ENCODE measurements around the gene DPP8. TPM values are rescaled to one million over a fixed set of nuclear protein-coding genes. Genes with fewer than 3 reads are reported as not detected.
"Not testable (repeated sequence)": the region's sequence is repeated elsewhere in the genome, so short reads cannot be mapped to it uniquely, and the experiment has no call there.

DPP8 gene
- total RNA-seq, 1 donor from 2014 or later, result 52.7 TPM

- no peak for DNase-seq (ENCODE audit: low read depth)
Observed at GRCh38 chr15:65524226-65524625, 6.7 kb upstream of the DPP8 start.

GRCh38 chr15:65521350-65521749, 3.9 kb upstream of the DPP8 start:
- no peak for DNase-seq (ENCODE audit: low read depth)

GRCh38 chr15:65518633-65519285, 1.3 kb upstream of the DPP8 start:
- DNase-seq (ENCODE audit: low read depth), result no peak

GRCh38 chr15:65517866-65518207, 348 bp upstream of the DPP8 start:
- DNase-seq (ENCODE audit: low read depth), result no peak

GRCh38 chr15:65512807-65513416, 4.6 kb downstream of the DPP8 start:
- no peak for DNase-seq (ENCODE audit: low read depth)

GRCh38 chr15:65512189-65512588, 5.3 kb downstream of the DPP8 start:
- no peak for DNase-seq (ENCODE audit: low read depth)

- DNase-seq (ENCODE audit: low read depth), result no peak
Observed at GRCh38 chr15:65509321-65509720, 8.2 kb downstream of the DPP8 start.

- no peak for DNase-seq (ENCODE audit: low read depth)
Observed at GRCh38 chr15:65494076-65494475, 23.4 kb downstream of the DPP8 start.

GRCh38 chr15:65484876-65485275, 32.6 kb downstream of the DPP8 start:
- DNase-seq (ENCODE audit: low read depth), result no peak

GRCh38 chr15:65476903-65477302, 40.6 kb downstream of the DPP8 start:
- no peak for DNase-seq (ENCODE audit: low read depth)

- no peak for DNase-seq (ENCODE audit: low read depth)
Observed at GRCh38 chr15:65470866-65471265, 46.6 kb downstream of the DPP8 start.

- DNase-seq (ENCODE audit: low read depth), result no peak
Observed at GRCh38 chr15:65468229-65468909, 49.1 kb downstream of the DPP8 start.

- peak; percentile 52 for DNase-seq (ENCODE audit: low read depth)
Observed at GRCh38 chr15:65466901-65467300, 50.6 kb downstream of the DPP8 start.

- DNase-seq (ENCODE audit: low read depth), result not testable (repeated sequence)
Observed at GRCh38 chr15:65463096-65463495, 54.4 kb downstream of the DPP8 start.

GRCh38 chr15:65460741-65461347, 56.6 kb downstream of the DPP8 start:
- DNase-seq (ENCODE audit: low read depth), result peak; percentile 9

- not testable (repeated sequence) for DNase-seq (ENCODE audit: low read depth)
Observed at GRCh38 chr15:65455256-65455655, 62.2 kb downstream of the DPP8 start.

- DNase-seq (ENCODE audit: low read depth), result no peak
Observed at GRCh38 chr15:65451989-65452388, 65.5 kb downstream of the DPP8 start.

- DNase-seq (ENCODE audit: low read depth), result no peak
Observed at GRCh38 chr15:65450556-65450955, 66.9 kb downstream of the DPP8 start.

GRCh38 chr15:65447145-65447544, 70.3 kb downstream of the DPP8 start:
- no peak for DNase-seq (ENCODE audit: low read depth)

GRCh38 chr15:65434201-65434600, 83.3 kb downstream of the DPP8 start:
- no peak for DNase-seq (ENCODE audit: low read depth)

- no peak for DNase-seq (ENCODE audit: low read depth)
Observed at GRCh38 chr15:65431731-65432130, 85.8 kb downstream of the DPP8 start.

GRCh38 chr15:65426216-65426853, 91.2 kb downstream of the DPP8 start:
- no peak for DNase-seq (ENCODE audit: low read depth)

All from renal cortical epithelial cell (primary cell).